ENCODE data around the gene PRDM12. TPM values are rescaled to one million over a fixed set of nuclear protein-coding genes. Genes with fewer than 3 reads are reported as not detected.

Gene PRDM12
- total and polyA plus RNA-seq, 10 donors, result 0.06 to 0.07 TPM; not detected in 8

DNA sequence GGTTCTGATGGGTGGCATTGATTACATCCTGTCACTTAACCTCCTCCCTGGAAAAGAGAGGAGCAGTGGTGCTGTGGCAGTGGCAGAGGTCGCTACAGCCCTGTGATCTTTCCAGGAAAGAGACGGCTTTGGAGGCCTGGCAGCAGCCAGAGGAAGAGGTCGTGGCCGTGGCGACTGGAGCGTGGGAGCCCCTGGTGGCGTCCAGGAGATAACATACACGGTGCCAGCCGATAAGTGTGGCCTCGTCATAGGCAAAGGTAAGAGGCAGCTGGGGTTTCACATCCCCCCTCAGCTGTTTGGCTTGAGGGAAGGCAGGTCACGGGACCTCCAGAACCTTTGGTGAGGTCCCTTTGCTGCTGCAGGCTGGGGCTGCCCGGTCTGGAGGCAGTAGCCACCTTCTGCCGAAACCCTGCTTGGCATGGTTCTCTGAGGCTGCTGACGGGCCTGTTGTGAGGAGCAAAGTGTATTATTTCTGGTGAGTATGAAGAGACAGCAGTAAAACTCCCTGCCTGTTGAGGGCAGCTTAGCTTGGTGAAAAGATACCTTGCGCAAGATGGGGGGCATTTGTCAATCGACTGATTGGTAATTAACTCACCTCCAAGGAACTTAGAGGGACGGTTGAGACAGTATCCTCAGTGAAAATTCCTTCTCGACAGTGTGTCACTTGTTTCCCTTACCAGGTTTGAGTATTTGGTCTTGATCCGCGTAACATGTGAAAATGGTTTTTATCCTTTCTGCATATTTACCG lies 38.0 kb upstream of the PRDM12 start:
- TF ChIP-seq, protein P1, sequence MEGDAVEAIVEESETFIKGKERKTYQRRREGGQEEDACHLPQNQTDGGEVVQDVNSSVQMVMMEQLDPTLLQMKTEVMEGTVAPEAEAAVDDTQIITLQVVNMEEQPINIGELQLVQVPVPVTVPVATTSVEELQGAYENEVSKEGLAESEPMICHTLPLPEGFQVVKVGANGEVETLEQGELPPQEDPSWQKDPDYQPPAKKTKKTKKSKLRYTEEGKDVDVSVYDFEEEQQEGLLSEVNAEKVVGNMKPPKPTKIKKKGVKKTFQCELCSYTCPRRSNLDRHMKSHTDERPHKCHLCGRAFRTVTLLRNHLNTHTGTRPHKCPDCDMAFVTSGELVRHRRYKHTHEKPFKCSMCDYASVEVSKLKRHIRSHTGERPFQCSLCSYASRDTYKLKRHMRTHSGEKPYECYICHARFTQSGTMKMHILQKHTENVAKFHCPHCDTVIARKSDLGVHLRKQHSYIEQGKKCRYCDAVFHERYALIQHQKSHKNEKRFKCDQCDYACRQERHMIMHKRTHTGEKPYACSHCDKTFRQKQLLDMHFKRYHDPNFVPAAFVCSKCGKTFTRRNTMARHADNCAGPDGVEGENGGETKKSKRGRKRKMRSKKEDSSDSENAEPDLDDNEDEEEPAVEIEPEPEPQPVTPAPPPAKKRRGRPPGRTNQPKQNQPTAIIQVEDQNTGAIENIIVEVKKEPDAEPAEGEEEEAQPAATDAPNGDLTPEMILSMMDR (IDR thresholded peaks at IDR 0.05 in 8 of 11, conservative IDR thresholded peaks at IDR 0.05 in 3 of 11), result no peak
- TF ChIP-seq POLR2A (IDR thresholded peaks at IDR 0.05), result no peak
- peak in 1 of 3 donors; percentile 38 for TF ChIP-seq POLR2AphosphoS5 (IDR thresholded peaks at IDR 0.05)
- H3K27me3 ChIP-seq (replicated peaks in 1 of 7), result no peaks in the 10 kb centered on the region
- no peak overlapping the region for H3K27ac ChIP-seq
- H3K9me3 ChIP-seq, result no peaks in the 10 kb centered on the region
- DNase-seq, result no peak
- WGBS, 5 donors, result 78 to 86% (median 83%) methylated on average over 21 of the region's 21 CpGs
- H3K36me3 ChIP-seq, result peaks cover 9 to 100% (median 96%) of the 10 kb centered on the region in 6 donors
- H3K4me3 ChIP-seq, result no peak overlapping the region
- no peaks in the 10 kb centered on the region for H3K4me1 ChIP-seq
- intact Hi-C loops (cut with DNase I; ENCODE audit: low total_unique reads), result no loop called here

DNA sequence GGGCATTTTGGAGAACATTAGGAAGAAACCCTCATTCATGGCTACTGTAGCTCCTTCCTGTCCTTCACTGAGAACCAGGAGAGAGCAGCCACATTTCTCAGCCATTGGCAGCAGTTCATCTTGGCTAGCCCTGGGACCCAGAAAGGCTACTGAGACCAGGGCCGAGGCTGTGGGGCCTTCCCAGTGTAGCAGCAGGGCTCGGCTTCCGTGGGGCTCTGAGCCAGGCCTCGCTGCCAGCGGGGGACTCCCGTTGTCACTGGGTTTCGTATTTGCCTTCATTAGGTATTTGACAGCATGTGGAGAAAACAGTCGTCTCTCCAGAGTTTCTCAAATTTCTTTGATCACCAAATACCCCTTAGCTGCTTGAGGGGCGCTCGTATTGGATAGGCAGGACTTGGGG lies 37.3 kb upstream of the PRDM12 start:
- H3K4me1 ChIP-seq, result no peaks in the 10 kb centered on the region

DNA sequence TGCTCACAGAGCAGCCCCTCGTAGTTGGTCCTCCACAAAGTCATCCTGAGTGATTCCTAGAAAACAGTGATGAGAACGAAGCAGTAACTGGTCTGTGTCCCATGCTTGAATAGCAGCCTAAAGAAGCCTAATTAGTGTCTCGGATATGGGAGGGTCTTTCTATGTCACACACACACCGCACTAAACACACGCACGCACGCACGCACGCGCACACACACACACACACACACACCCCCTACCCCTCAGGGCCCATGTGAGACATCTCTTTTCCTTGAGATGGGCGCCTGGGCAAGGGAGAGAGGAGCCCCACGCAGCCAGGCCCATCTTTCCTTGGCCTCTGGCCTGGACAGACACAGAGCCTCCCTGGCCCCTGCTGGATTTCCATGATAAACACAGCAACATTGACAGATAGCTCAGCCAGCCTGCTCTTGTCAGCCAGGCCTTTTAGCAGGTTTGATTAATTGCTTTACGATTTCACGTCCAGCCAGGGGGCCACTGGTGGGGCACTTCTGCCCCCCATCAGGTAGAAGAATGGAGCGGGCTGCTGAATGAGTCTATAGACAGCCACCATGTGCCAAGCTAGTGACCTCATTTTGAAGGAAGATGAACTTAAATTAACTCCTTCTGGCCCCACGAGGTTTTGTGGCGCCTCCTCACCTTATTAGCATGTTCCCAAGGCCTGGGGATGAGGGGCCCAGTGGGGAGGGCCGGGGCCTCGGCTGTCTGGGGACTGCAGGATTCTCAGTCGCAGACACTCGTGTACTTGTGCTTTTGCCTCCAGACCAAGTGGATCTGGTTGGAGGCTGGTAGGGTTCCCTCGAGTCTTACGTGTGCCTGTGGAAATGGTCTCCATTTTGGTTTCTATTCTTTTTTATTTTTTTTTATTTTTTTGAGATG lies 36.2 kb upstream of the PRDM12 start:
- 78 to 93% (median 88%) methylated on average over 23 of the region's 23 CpGs for WGBS, 5 donors
- peaks cover 11 to 100% (median 95%) of the 10 kb centered on the region in 6 donors for H3K36me3 ChIP-seq
- H3K9me3 ChIP-seq, result no peaks in the 10 kb centered on the region
- intact Hi-C loops (cut with DNase I; ENCODE audit: low total_unique reads), result no loop called here
- no peaks in the 10 kb centered on the region for H3K4me1 ChIP-seq
- DNase-seq, result peak; percentile 25
- no peak overlapping the region for H3K4me3 ChIP-seq
- no peak overlapping the region for H3K27ac ChIP-seq
- TF ChIP-seq POLR2AphosphoS5 (IDR thresholded peaks at IDR 0.05) (no peak), POLR2A (IDR thresholded peaks at IDR 0.05) (no peak)
- TF ChIP-seq, protein P1 (IDR thresholded peaks at IDR 0.05 in 8 of 11, conservative IDR thresholded peaks at IDR 0.05 in 3 of 11), result no peak
- no peaks in the 10 kb centered on the region for H3K27me3 ChIP-seq (replicated peaks in 1 of 7)

More for the DNA sequence above, 37.3 kb upstream of the PRDM12 start:
- H3K36me3 ChIP-seq, result peaks cover 9 to 100% (median 96%) of the 10 kb centered on the region in 6 donors
- TF ChIP-seq POLR2A (IDR thresholded peaks at IDR 0.05) (no peak), POLR2AphosphoS5 (IDR thresholded peaks at IDR 0.05) (no peak)
- TF ChIP-seq, protein P1 (IDR thresholded peaks at IDR 0.05 in 8 of 11, conservative IDR thresholded peaks at IDR 0.05 in 3 of 11), result no peak
- WGBS, 5 donors, result 88 to 95% (median 92%) methylated on average over 10 of the region's 10 CpGs
- intact Hi-C loops (cut with DNase I; ENCODE audit: low total_unique reads), result no loop called here
- no peaks in the 10 kb centered on the region for H3K9me3 ChIP-seq
- no peak overlapping the region for H3K4me3 ChIP-seq
- H3K27me3 ChIP-seq (replicated peaks in 1 of 7), result no peaks in the 10 kb centered on the region
- no peak overlapping the region for H3K27ac ChIP-seq
- no peak for DNase-seq

Measured in spleen (tissue), 11 donors.